ENCODE data around the gene MINAR2. TPM values are rescaled to one million over a fixed set of nuclear protein-coding genes. Genes with fewer than 3 reads are reported as not detected.

The MINAR2 gene
- total RNA-seq, 1 experiment from 2014 or later = not detected

Other genes with a start within 250 kb of the MINAR2 start
- gene CHSY3, start 156.4 kb downstream of the MINAR2 start, total RNA-seq (2014; rRNA removed; shearing (Covaris generic)) = 0.03 and 0.24 TPM in 2 replicates